H54 (cell line): ENCODE results near the gene CASK.
"Not testable (repeated sequence)": the region's sequence is repeated elsewhere in the genome, so short reads cannot be mapped to it uniquely, and the experiment has no call there.

ENCODE experiments used
- DNase-seq: peaks from one replicate; pipeline ENCODE4 v3.0.0; 2011; ENCODE audit warnings: low spot score, mixed read lengths; ENCODE audit not compliant: insufficient read length
- FAIRE-seq: peaks from 3 replicates; lab custom pipeline; 2011; peaks lifted over from hg19 to GRCh38; lab: Jason Lieb, UNC
- POLR2A ChIP-seq: IDR thresholded peaks from 2 replicates; pipeline ENCODE4 v1.6.1; 2011; ENCODE audit warnings: low read depth, mild to moderate bottlenecking, low read length

Gene CASK

GRCh38 chrX:41664375-41664901 is 258.9 kb downstream of the CASK start:
- no peak for FAIRE-seq
- no peak for TF ChIP-seq POLR2A
- DNase-seq, result no peak

DNA sequence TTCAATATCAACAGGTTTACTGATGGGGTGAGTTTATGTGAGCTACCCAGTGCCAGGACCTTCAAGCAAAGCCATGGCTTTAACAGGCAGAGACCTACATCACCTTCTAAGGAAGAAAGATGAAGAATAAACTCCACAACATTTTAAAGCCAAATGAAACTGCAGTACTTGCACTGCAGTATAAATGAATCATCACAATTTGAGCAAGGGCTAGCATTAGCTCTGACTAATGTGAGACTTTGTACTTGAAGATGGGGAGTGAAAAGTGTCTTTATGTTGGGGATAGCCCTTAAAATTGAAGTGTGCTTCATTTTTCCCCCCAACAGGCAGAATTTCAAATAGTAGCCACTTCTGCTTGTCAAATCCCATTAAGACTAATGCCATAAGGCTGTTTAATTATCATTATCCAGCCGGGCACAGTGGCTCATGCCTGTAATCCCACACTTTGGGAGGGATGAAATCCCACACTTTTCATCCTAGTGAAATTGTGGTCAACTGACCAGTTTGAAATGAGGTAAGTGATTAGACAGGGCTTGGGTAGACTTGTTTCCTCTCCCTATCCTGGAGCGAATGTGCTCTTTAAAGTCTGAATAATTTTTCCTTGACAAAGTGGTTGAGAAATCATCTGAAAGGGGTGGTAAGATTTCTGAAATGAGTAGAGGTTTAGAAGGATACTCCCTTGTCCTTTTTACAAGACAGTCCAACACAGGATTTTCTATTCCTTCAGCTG is 261.8 kb downstream of the CASK start:
- no peak for TF ChIP-seq POLR2A
- FAIRE-seq, result no peak
- no peak for DNase-seq

- FAIRE-seq (no peak), DNase-seq (no peak)
- no peak for TF ChIP-seq POLR2A
These were observed 267.7 kb downstream of the CASK start for GRCh38 chrX:41655631-41656030.

GRCh38 chrX:41655101-41655500 is 268.3 kb downstream of the CASK start:
- FAIRE-seq (no peak), DNase-seq (no peak)
- no peak for TF ChIP-seq POLR2A

- TF ChIP-seq POLR2A, result no peak
- FAIRE-seq (no peak), DNase-seq (no peak)
These were observed 270.2 kb downstream of the CASK start for GRCh38 chrX:41653125-41653524.

DNA sequence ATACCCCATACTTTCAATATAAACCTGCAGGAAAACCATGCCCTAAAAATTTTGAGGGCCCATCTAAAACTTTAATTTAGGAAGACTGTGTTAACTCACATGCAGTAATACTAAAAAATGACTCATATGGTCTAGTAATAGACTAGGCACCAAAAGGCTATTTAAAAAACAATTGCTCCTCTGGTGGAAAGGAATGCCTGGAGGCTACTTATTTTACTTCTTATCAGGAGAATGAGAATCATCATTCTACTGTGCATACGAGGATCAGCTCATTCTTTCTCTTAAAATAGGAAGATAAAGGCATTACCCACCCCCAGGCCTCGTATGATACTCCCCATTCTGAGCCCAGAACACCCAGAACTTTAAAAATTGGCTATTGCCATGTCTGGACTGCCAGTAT is 277.2 kb downstream of the CASK start:
- DNase-seq, FAIRE-seq: not testable (repeated sequence)

DNA sequence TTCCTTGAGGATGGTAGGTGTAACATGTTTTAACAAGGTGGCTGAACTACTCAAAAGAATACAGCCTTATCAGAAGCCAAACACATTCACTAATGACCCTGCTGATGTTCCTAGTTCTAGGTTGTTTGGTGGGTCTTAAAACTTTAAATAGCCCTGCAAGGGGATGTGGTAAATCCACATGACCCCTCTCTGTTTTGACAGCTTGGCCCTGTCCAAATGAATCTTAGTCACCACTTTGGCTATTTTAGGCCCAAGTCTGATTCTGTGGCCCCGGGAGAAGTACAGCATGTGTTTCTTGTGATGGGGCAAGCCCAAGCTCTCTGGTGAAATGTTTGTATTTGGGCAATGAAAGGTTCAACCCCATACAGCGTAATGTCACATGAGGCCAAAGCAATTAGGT is 289.1 kb downstream of the CASK start:
- DNase-seq, result no peak
- FAIRE-seq, result no peak
- TF ChIP-seq POLR2A, result no peak

DNA sequence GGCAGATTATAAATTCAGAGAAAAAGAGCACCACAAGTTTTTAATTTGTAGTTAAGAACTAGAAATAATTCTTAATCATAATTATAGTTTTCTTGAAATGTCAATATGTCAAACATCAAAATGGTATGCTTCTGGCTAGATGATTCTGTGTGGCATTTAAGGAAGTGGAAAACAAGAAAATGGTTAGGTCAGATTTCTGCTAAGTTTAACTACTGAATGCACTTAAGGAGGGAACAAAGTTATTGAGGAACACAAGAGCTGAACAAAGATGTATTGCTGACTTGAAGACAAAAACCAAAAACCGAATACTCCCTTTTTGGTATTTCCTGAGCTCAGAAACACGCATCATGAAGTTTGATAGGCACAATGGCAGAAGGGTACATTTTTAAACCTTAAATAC is 293.3 kb downstream of the CASK start:
- DNase-seq (no peak), FAIRE-seq (no peak)
- no peak for TF ChIP-seq POLR2A

- no peak for TF ChIP-seq POLR2A
- no peak for DNase-seq
- no peak for FAIRE-seq
These were observed 293.8 kb downstream of the CASK start for GRCh38 chrX:41629539-41629938.

DNA sequence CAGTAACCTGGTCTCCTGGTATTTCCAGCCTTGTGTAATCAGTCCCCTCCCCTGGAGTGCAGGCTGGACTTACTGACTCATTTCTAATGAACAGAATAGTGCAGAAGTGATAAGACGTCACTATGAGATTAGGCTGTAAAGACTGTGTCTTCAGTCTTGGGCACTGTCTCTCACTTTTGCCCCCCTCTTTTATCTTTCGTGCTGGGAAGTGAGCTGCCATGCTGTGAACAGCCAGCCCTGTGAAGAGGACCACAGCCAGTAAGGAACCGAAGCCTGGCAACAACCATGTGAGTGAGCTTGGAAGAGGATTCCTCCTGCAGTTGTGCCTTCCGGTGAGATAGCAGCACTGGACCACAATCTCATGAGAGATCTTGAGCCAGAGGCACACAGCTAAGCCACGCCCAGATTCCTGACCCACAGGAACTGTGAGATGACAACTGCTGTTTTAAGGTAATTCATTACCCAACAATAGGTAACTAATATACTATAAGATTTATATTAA is 302.1 kb downstream of the CASK start:
- TF ChIP-seq POLR2A, result no peak
- no peak for DNase-seq
- no peak for FAIRE-seq

DNA sequence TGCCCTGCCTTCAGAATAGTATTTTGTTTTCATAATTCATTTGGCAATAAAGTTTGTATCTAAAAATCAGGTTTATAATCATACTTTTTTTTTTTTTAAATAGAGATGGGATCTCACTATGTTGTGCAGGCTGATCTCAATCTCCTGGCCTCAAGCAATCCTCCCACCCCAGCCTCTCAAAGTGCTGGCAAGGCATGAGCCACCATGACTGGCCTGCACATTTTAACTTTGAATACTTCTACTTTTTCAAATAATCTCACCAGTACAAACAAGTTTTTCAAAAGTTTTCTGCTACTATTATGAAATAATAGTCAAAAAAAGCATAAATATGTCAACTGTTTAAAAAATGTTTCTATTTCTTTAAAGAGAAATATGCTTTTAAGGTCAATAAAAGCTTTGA is 304.1 kb downstream of the CASK start:
- TF ChIP-seq POLR2A, result no peak
- DNase-seq, result no peak
- FAIRE-seq, result no peak

DNA sequence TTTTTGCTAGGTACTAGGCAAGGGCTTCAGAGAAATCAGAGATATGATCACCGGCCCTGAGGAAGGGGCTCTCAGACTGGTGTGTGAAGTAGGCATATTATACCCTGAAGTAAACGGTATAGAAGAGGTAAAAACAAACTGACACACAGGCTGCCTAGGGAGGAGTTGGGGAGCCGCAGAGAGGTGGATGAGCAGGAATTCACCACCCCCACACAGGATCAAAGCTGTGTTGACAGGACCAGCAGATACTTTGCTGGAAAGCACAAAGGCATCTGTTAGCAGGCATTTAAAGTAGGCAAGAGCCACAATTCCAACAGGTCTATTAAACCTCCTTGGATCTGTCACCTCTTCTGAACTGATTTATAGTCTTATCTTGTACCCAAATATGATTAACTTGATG is 306.4 kb downstream of the CASK start:
- no peak for TF ChIP-seq POLR2A
- DNase-seq, result no peak
- no peak for FAIRE-seq

GRCh38 chrX:41616255-41616654 is 307.1 kb downstream of the CASK start:
- DNase-seq (no peak), FAIRE-seq (no peak)
- no peak for TF ChIP-seq POLR2A

DNA sequence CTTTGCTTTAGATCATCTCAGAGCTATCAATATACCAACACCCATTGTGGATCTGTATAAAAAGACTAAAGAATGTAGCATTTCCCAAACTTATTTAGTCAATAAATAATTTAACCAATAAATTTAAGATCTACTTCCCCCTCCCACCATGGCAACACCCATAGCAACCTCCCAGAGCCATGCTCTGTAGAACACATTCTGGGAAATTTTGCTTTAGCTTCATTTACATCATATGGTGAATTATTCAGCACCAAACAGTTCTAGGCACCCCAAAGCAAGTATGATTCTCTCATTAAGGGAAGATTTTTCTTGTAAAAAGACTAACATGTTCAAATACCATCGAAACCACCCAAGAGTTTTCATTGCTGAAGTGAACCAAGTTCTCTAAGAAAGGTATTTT is 315.1 kb downstream of the CASK start:
- no peak for DNase-seq
- no peak for FAIRE-seq
- no peak for TF ChIP-seq POLR2A

DNA sequence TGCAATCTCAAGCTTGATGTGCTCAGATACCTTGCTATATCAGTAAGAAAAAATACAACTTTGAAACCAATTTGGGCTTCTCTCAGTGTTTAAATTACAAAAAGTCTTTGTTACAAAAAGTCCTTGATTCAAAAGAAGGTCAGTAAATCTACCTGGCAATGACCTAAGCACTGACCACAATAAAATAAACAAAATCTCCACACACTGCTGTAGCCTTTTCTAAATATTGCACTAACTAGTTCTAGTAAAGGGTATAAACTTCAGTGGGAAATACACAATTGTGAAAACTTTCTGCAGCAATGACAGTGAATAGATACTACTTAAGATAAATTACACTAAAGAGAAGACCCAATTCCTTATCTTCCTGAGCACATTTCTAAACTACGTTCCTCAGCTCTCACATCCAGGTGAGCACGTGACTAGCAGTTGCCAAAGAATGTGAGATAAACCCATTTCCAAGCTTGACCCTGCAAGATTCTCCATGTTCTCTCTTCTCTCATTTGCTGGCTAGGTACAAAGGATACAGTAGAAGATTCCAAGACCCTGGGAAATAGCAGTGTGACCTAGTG is 316.0 kb downstream of the CASK start:
- FAIRE-seq (no peak), DNase-seq (no peak)
- no peak for TF ChIP-seq POLR2A

DNA sequence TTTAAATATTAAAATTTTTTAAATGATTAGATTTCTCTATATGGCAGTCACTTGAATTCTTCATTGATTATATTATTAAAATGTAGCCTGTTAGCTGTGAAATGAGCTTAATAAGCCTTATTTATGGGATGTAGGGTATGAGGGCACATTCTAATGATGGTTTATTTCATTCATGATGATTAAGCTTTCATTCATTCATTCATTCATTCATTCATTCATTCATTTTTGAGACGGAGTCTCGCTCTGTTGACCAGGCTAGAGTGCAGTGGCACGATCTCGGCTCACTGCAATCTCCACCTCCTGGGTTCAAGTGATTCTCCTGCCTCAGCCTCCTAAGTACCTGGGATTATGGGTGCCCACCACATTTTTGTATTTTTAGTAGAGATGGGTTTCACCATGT is 317.3 kb downstream of the CASK start:
- FAIRE-seq, DNase-seq: not testable (repeated sequence)
